SK-N-SH treated with all-trans-retinoic acid at 6 μM for 48 hours (cell line): ENCODE data around the gene ALX3.

Source experiments
- ATAC-seq: fragments of 200-7000 bp; cut with Tn5 transposase; 3 replicates; pipeline ENCODE4 v1.9.1; 2020; ENCODE audit warnings: mild to moderate bottlenecking, moderate library complexity
- ARNTL ChIP-seq: fragments of 450-650 bp; formaldehyde crosslinking; IDR thresholded peaks from 2 replicates; pipeline ENCODE4 v1.5.0; 2020; ENCODE audit warnings: low read depth, mild to moderate bottlenecking, moderate library complexity, borderline replicate concordance
- BACH2 ChIP-seq: fragments of 250-450 bp; sonication (Bioruptor Pico); IDR thresholded peaks from 2 replicates; pipeline ENCODE4 v1.9.0; 2021; ENCODE audit warnings: mild to moderate bottlenecking, borderline replicate concordance
- CSDC2 ChIP-seq: fragments of 250-450 bp; sonication (Bioruptor Pico); IDR thresholded peaks from 2 replicates; pipeline ENCODE4 v1.5.0; 2020; ENCODE audit warnings: mild to moderate bottlenecking, moderate library complexity
- ESRRG ChIP-seq: fragments of 250-450 bp; sonication (Bioruptor Pico); IDR thresholded peaks from 2 replicates; pipeline ENCODE4 v1.6.1; 2021; ENCODE audit warnings: mild to moderate bottlenecking
- GLIS3 ChIP-seq: fragments of 250-450 bp; sonication (Bioruptor Pico); IDR thresholded peaks from 2 replicates; pipeline ENCODE4 v1.5.0; 2020; ENCODE audit warnings: mild to moderate bottlenecking, moderate library complexity
- ISL1 ChIP-seq: fragments of 250-450 bp; sonication (Bioruptor Pico); IDR thresholded peaks from 2 replicates; pipeline ENCODE4 v2.1.2; 2022; ENCODE audit warnings: mild to moderate bottlenecking, moderate library complexity
- PPARA ChIP-seq: fragments of 250-450 bp; sonication (Bioruptor Pico); IDR thresholded peaks from 2 replicates; pipeline ENCODE4 v1.5.0; 2020; ENCODE audit warnings: mild to moderate bottlenecking, borderline replicate concordance
- SNAI2 ChIP-seq: fragments of 250-450 bp; sonication (Bioruptor Pico); IDR thresholded peaks from 2 replicates; pipeline ENCODE4 v1.5.0; 2020; ENCODE audit warnings: mild to moderate bottlenecking, moderate library complexity
- TCF4 ChIP-seq: fragments of 250-450 bp; sonication (Bioruptor Pico); IDR thresholded peaks from 2 replicates; pipeline ENCODE4 v1.8.0; 2021; ENCODE audit warnings: mild to moderate bottlenecking, moderate library complexity, borderline replicate concordance
- ZFP3 ChIP-seq: fragments of 250-450 bp; sonication (Bioruptor Pico); IDR thresholded peaks from 2 replicates; pipeline ENCODE4 v1.5.0; 2020; ENCODE audit warnings: mild to moderate bottlenecking, moderate library complexity
- ZFP30 ChIP-seq: fragments of 450-650 bp; formaldehyde crosslinking; IDR thresholded peaks from 2 replicates; pipeline ENCODE4 v1.5.0; 2022; ENCODE audit warnings: mild to moderate bottlenecking, moderate library complexity
- ZNF565 ChIP-seq: fragments of 450-650 bp; formaldehyde crosslinking; conservative IDR thresholded peaks from 2 replicates; pipeline ENCODE4 v1.5.0; 2020; ENCODE audit warnings: low read depth, mild to moderate bottlenecking, moderate library complexity
- ZNF70 ChIP-seq: fragments of 450-650 bp; formaldehyde crosslinking; IDR thresholded peaks from 2 replicates; pipeline ENCODE4 v1.5.0; 2020; ENCODE audit warnings: mild to moderate bottlenecking, moderate library complexity
- TF ChIP-seq, protein P1 (sequence below): fragments of 250-450 bp; sonication (Bioruptor Pico); IDR thresholded peaks from 2 replicates; pipeline ENCODE4 v1.5.1; 2020; ENCODE audit warnings: low read depth, mild to moderate bottlenecking, moderate library complexity
- TF ChIP-seq, protein P2 (sequence below): fragments of 250-450 bp; sonication (Bioruptor Pico); IDR thresholded peaks from 2 replicates; pipeline ENCODE4 v1.5.0; 2020; ENCODE audit warnings: mild to moderate bottlenecking, moderate library complexity
- TF ChIP-seq, protein P3 (sequence below): fragments of 250-450 bp; sonication (Bioruptor Pico); IDR thresholded peaks from 2 replicates; pipeline ENCODE4 v1.8.0; 2020; ENCODE audit warnings: mild to moderate bottlenecking, moderate library complexity, borderline replicate concordance
- TF ChIP-seq, protein P4 (sequence below): fragments of 250-450 bp; sonication (Bioruptor Pico); IDR thresholded peaks from 2 replicates; pipeline ENCODE4 v1.8.0; 2021; ENCODE audit warnings: low read depth, mild to moderate bottlenecking, moderate library complexity, borderline replicate concordance

The ALX3 gene

DNA sequence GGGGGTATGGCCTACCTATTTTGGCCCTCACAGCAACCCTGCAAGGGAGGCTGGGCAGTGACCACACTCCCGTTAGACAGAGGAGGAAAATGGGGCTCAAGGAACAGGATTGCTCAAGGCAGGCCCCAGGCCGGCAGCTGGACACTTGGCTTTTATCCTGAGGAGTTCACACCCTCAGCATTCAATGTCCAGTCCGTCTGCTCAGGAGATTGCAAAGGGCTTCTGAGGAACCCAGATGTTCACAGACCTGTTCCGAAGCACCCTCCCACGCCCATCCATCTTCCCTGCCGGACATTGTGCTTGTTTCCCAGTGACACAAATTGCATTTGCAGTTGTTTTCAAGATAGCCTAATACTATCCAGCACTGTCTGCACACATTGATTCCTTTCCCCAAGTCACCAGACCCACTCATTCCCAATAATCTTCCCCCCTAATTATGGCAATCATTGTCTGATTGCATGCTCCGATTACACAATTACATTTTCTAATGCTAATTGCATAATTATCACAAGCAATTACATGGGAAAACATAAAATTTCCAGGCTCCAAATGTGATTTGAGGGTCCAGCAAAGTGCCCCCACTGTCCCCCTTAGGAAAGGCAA is 37.5 kb upstream of the ALX3 start:
- no peak for ATAC-seq
- TF ChIP-seq TCF4 (CRISPR knock-in tag): 0 out of 2 replicates have a peak, but pooled peaks have one; percentile 28
- TF ChIP-seq, protein P1, sequence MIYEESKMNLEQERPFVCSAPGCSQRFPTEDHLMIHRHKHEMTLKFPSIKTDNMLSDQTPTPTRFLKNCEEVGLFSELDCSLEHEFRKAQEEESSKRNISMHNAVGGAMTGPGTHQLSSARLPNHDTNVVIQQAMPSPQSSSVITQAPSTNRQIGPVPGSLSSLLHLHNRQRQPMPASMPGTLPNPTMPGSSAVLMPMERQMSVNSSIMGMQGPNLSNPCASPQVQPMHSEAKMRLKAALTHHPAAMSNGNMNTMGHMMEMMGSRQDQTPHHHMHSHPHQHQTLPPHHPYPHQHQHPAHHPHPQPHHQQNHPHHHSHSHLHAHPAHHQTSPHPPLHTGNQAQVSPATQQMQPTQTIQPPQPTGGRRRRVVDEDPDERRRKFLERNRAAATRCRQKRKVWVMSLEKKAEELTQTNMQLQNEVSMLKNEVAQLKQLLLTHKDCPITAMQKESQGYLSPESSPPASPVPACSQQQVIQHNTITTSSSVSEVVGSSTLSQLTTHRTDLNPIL (CRISPR knock-in tag): no peak
- TF ChIP-seq, protein P2, sequence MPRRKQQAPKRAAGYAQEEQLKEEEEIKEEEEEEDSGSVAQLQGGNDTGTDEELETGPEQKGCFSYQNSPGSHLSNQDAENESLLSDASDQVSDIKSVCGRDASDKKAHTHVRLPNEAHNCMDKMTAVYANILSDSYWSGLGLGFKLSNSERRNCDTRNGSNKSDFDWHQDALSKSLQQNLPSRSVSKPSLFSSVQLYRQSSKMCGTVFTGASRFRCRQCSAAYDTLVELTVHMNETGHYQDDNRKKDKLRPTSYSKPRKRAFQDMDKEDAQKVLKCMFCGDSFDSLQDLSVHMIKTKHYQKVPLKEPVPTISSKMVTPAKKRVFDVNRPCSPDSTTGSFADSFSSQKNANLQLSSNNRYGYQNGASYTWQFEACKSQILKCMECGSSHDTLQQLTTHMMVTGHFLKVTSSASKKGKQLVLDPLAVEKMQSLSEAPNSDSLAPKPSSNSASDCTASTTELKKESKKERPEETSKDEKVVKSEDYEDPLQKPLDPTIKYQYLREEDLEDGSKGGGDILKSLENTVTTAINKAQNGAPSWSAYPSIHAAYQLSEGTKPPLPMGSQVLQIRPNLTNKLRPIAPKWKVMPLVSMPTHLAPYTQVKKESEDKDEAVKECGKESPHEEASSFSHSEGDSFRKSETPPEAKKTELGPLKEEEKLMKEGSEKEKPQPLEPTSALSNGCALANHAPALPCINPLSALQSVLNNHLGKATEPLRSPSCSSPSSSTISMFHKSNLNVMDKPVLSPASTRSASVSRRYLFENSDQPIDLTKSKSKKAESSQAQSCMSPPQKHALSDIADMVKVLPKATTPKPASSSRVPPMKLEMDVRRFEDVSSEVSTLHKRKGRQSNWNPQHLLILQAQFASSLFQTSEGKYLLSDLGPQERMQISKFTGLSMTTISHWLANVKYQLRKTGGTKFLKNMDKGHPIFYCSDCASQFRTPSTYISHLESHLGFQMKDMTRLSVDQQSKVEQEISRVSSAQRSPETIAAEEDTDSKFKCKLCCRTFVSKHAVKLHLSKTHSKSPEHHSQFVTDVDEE (CRISPR knock-in tag): peak; percentile 49; the same call in 1 of the 2 replicates
- no peak for TF ChIP-seq ZNF70
- TF ChIP-seq GLIS3: no peak
- TF ChIP-seq, protein P3, sequence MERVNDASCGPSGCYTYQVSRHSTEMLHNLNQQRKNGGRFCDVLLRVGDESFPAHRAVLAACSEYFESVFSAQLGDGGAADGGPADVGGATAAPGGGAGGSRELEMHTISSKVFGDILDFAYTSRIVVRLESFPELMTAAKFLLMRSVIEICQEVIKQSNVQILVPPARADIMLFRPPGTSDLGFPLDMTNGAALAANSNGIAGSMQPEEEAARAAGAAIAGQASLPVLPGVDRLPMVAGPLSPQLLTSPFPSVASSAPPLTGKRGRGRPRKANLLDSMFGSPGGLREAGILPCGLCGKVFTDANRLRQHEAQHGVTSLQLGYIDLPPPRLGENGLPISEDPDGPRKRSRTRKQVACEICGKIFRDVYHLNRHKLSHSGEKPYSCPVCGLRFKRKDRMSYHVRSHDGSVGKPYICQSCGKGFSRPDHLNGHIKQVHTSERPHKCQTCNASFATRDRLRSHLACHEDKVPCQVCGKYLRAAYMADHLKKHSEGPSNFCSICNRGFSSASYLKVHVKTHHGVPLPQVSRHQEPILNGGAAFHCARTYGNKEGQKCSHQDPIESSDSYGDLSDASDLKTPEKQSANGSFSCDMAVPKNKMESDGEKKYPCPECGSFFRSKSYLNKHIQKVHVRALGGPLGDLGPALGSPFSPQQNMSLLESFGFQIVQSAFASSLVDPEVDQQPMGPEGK (CRISPR knock-in tag): no peak
- TF ChIP-seq BACH2 (CRISPR knock-in tag): no peak
- no peak for TF ChIP-seq ARNTL (CRISPR knock-in tag)

DNA sequence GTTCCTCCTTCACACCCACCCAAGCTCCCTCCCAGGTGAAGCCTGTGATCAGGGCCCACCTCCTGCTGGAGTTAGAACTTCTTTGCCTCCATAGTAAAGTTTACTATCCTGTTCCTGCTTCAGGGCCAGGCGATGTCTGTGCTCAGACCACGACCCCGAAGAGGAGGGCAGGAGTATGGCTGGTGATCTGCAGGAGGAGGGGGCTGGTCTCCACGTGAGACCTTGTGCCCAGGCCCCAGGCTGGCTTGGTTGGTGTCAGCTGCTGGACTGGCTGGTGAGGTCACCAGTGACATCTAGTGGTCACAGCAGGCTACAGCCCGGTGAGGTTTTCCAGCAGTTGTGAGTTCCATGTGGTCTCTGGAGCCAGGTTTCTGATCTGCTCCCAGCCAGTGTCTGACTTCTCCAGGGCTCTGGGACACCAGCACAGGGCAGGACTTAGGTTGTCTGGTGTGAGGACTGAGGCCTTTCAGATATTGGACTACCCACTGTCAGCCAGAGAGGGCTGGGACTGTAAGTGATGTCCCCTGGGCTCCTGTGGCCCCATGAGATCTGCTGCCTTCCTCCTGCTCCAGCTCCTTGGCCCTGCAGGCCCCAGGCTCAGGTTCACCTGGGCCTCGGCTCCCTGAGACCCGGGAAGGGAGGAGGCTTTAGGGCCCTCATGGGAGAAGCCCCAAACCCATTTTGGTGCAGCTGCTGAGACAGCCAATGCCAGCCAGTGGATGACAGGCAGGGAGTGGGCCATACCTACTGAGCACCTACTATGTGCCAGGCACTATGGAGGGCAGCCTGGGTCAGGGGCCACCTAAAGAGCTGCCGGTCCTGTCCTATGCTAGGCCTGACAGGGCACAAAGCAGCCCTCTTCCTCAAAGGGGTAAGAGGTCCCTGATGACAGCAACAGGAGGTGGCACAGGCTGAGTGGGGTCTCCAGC is 35.8 kb upstream of the ALX3 start:
- peak; percentile 94 for ATAC-seq
- TF ChIP-seq ZNF70 (peak; percentile 68; the same call in 1 of the 2 replicates), BACH2 (CRISPR knock-in tag) (no peak), ESRRG (no peak), PPARA (CRISPR knock-in tag) (peak; percentile 34; the same call in 1 of the 2 replicates), SNAI2 (CRISPR knock-in tag) (peak; percentile 84; the same call in 1 of the 2 replicates), ZNF565 (CRISPR knock-in tag) (peak; percentile 76; the same call in 1 of the 2 replicates), ZFP30 (no peak), ZFP3 (CRISPR knock-in tag) (0 out of 2 replicates have a peak, but pooled peaks have one; percentile 56), CSDC2 (CRISPR knock-in tag) (peak; percentile 73; the same call in 1 of the 2 replicates), GLIS3 (peak; percentile 75; the same call in 1 of the 2 replicates)
- TF ChIP-seq, protein P1 (CRISPR knock-in tag): no peak
- TF ChIP-seq, protein P2 (CRISPR knock-in tag): peak; percentile 90; the same call in 1 of the 2 replicates

DNA sequence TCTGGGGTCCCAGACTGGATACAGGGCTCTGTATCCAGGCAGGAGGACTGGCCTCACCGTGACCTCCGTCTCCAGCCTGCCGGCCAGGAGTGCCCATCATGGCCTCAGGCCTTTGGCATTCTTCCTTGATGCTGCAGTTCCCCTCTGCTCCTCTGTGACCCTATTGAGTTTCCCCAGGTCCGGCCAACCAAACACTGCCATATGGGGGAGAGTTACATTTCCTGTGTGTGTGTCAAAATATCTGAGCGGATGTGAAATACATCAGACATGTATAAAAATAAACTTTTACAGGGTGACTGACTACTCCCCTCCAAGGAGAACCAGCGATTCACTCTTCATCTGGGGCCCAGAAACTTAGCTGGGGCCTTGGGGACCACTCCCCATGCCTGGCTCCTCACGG is 31.6 kb upstream of the ALX3 start:
- peak; percentile 16 for ATAC-seq
- no peak for TF ChIP-seq ZNF70
- TF ChIP-seq, protein P2 (CRISPR knock-in tag): no peak
- TF ChIP-seq, protein P4, sequence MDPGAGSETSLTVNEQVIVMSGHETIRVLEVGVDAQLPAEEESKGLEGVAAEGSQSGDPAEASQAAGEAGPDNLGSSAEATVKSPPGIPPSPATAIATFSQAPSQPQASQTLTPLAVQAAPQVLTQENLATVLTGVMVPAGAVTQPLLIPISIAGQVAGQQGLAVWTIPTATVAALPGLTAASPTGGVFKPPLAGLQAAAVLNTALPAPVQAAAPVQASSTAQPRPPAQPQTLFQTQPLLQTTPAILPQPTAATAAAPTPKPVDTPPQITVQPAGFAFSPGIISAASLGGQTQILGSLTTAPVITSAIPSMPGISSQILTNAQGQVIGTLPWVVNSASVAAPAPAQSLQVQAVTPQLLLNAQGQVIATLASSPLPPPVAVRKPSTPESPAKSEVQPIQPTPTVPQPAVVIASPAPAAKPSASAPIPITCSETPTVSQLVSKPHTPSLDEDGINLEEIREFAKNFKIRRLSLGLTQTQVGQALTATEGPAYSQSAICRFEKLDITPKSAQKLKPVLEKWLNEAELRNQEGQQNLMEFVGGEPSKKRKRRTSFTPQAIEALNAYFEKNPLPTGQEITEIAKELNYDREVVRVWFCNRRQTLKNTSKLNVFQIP: no peak
- no peak for TF ChIP-seq ISL1
- TF ChIP-seq ESRRG: no peak
- no peak for TF ChIP-seq GLIS3
- TF ChIP-seq, protein P1 (CRISPR knock-in tag): no peak
- no peak for TF ChIP-seq SNAI2 (CRISPR knock-in tag)
